Transverse colon (tissue), 4 donors: ENCODE data around the gene MYOZ1. TPM values are rescaled to one million over a fixed set of nuclear protein-coding genes. Genes with fewer than 3 reads are reported as not detected.
"Not testable (repeated sequence)": the region's sequence is repeated elsewhere in the genome, so short reads cannot be mapped to it uniquely, and the experiment has no call there.

Source experiments
- DNase-seq: peaks from one replicate; pipeline ENCODE4 v3.0.0-alpha.2; 2019
- H3K27ac ChIP-seq, 4 donors: fragments of 200-600 bp; sonication (generic); 2 replicates each; pipeline ENCODE4 v1.5.1; 2016 to 2018; ENCODE audit warnings: inconsistent platforms in 4 of 4
- H3K27me3 ChIP-seq: fragments of 200-600 bp; sonication (generic); 2 replicates; pipeline ENCODE4 v1.5.1; 2017; ENCODE audit warnings: inconsistent platforms
- H3K36me3 ChIP-seq, 4 donors: fragments of 200-600 bp; sonication (generic); 2 replicates each; pipeline ENCODE4 v1.5.1; 2017 to 2019; ENCODE audit warnings: inconsistent platforms in 4 of 4
- H3K4me1 ChIP-seq, 4 donors: fragments of 200-600 bp; sonication (generic); 2 replicates each; pipeline ENCODE4 v1.5.1; 2017 to 2020; ENCODE audit warnings: inconsistent platforms in 4 of 4
- H3K4me3 ChIP-seq, 4 donors: fragments of 200-600 bp; sonication (generic); 1 replicate in 1 of 4; 2 replicates in 3 of 4; pipeline versions ENCODE4 v1.5.1 to v1.6.1; 2017 to 2019; ENCODE audit warnings: inconsistent platforms in 4 of 4
- H3K9me3 ChIP-seq, 2 donors: fragments of 200-600 bp; sonication (generic); 2 replicates each; pipeline ENCODE4 v1.5.1; 2017 to 2019; ENCODE audit warnings: inconsistent platforms in 2 of 2
- CTCF ChIP-seq, 5 experiments: fragments of 200-600 bp in 3 of 5; fragments of 450-650 bp in 2 of 5; sonication (generic) in 3 of 5; IDR thresholded peaks; 1 replicate in 2 of 5; 2 replicates in 3 of 5; pipeline ENCODE4 v1.5.1; 2016 to 2017; ENCODE audit warnings: antibody characterized with exemption in 5 of 5, inconsistent platforms in 3 of 5, mild to moderate bottlenecking in 2 of 5, moderate library complexity in 1 of 5
- EP300 ChIP-seq: sonication (generic); formaldehyde crosslinking; IDR thresholded peaks from one replicate; pipeline ENCODE4 v1.6.1; 2017; ENCODE audit warnings: antibody characterized with exemption, low read depth
- POLR2A ChIP-seq: fragments of 450-650 bp; IDR thresholded peaks from one replicate; pipeline ENCODE4 v1.6.1; 2016; ENCODE audit warnings: antibody characterized with exemption, mild to moderate bottlenecking, moderate library complexity
- POLR2AphosphoS5 ChIP-seq, 3 donors: sonication (generic); formaldehyde crosslinking; IDR thresholded peaks; one replicate each; pipeline ENCODE4 v1.6.1; 2016; ENCODE audit warnings: antibody characterized with exemption in 3 of 3
- WGBS, 2 donors: methylation state at CpG; one replicate each; pipeline ENCODE4 v1.1.5; 2018; ENCODE audit warnings: low coverage in 1 of 2; 5-methylcytosine and 5-hydroxymethylcytosine counted together
- in situ Hi-C, 4 donors: fragments of 200-750 bp; cut with MboI; loops; one replicate each; pipeline versions ENCODE4 v1.15.0 to v1.15.1; 2017; ENCODE audit warnings: low sequenced_read_pairs in 3 of 4, low pct_ligation_motif_present in 1 of 4, low pct_unique_long_range_greater_than_20kb in 1 of 4
- intact Hi-C: fragments of 100-400 bp; cut with DNase I; formaldehyde crosslinking; loops from one replicate; pipeline ENCODE4 v1.15.1; 2023; ENCODE audit warnings: low total_unique reads
- total RNA-seq, 4 donors: library from RNA; depleted of rRNA; stranded (reverse); fragments of >200 nt; gene quantifications; one replicate each; pipeline ENCODE4 v1.1.0, GENCODE V29; 2016

MYOZ1 gene
- total RNA-seq, 4 donors from 2014 or later, result 1.1 TPM; not detected in 3

- H3K36me3 ChIP-seq, H3K27ac ChIP-seq, in situ Hi-C loops, H3K9me3 ChIP-seq, DNase-seq, H3K4me3 ChIP-seq, H3K4me1 ChIP-seq, intact Hi-C loops, H3K27me3 ChIP-seq: not testable (repeated sequence)
- WGBS, 2 donors, result 76% methylated on average over 12 of the region's 13 CpGs; no CpG with 5 or more reads in 1 of the 2 donors
These were observed 23.1 kb upstream of the MYOZ1 start for GRCh38 chr10:73664156-73665040.

- intact Hi-C loops, H3K27ac ChIP-seq, H3K27me3 ChIP-seq, DNase-seq, H3K4me1 ChIP-seq, in situ Hi-C loops, H3K9me3 ChIP-seq, H3K36me3 ChIP-seq, H3K4me3 ChIP-seq: not testable (repeated sequence)
- WGBS, 2 donors, result 74% methylated on average over 10 of the region's 10 CpGs; no CpG with 5 or more reads in 1 of the 2 donors
These were observed 22.3 kb upstream of the MYOZ1 start for GRCh38 chr10:73663621-73664020.

- in situ Hi-C loops, H3K4me3 ChIP-seq, H3K27me3 ChIP-seq, DNase-seq, H3K36me3 ChIP-seq, H3K27ac ChIP-seq, intact Hi-C loops, H3K9me3 ChIP-seq, H3K4me1 ChIP-seq: not testable (repeated sequence)
- WGBS, 2 donors, result 74 to 79% methylated on average over 5 to 7 of the region's 7 CpGs
These were observed 21.4 kb upstream of the MYOZ1 start for GRCh38 chr10:73662705-73663104.

GRCh38 chr10:73655990-73656298 lies 14.7 kb upstream of the MYOZ1 start, which contains the start of gene SYNPO2L:
Gene SYNPO2L (minus strand): TSS chr10:73656029. CDS start chr10:73655922, 107 bp downstream.
- Histone ChIP-seq H3K9me3 (no peaks in the 10 kb centered on the region), H3K4me3 (no peak within 1 kb of the TSS), H3K36me3 (no peaks in the 10 kb centered on the region), H3K27me3 (no peaks in the 10 kb centered on the region), H3K4me1 (peaks cover 0 to 9% (median 0%) of the 10 kb centered on the region in 4 donors), H3K27ac (no peak within 1 kb of the TSS)
- TF ChIP-seq POLR2AphosphoS5 (IDR thresholded peaks at IDR 0.05) (no peak), POLR2A (no peak), CTCF (IDR thresholded peaks at IDR 0.05) (no peak), EP300 (no peak)
- DNase-seq, result no peak
- intact Hi-C loops (no loop called here), in situ Hi-C loops (no loop called here)
- 71 to 80% methylated on average over 1 to 5 of the region's 5 CpGs for WGBS, 2 donors

- WGBS, 2 donors, result 50 to 65% methylated on average over 2 to 12 of the region's 12 CpGs
- TF ChIP-seq POLR2AphosphoS5 (IDR thresholded peaks at IDR 0.05) (no peak), CTCF (IDR thresholded peaks at IDR 0.05) (no peak), POLR2A (no peak), EP300 (no peak)
- Histone ChIP-seq H3K9me3 (no peaks in the 10 kb centered on the region), H3K4me1 (peaks cover 0 to 9% (median 0%) of the 10 kb centered on the region in 4 donors), H3K27me3 (no peaks in the 10 kb centered on the region), H3K27ac (no peak overlapping the region), H3K4me3 (no peak overlapping the region), H3K36me3 (no peaks in the 10 kb centered on the region)
- intact Hi-C loops (no loop called here), in situ Hi-C loops (no loop called here)
- DNase-seq, result peak; percentile 59
These were observed 14.1 kb upstream of the MYOZ1 start for GRCh38 chr10:73655257-73655989.
